Tibial artery (tissue), 4 donors: ENCODE measurements around the gene PMS2.
A peak's percentile ranks its signal among the peaks of the same experiment; 100 is the strongest.
"Not testable (repeated sequence)": the region's sequence is repeated elsewhere in the genome, so short reads cannot be mapped to it uniquely, and the experiment has no call there.

Source experiments
- DNase-seq, 2 donors: peaks; one replicate each; pipeline ENCODE4 v3.0.0-alpha.2; 2019
- H3K27ac ChIP-seq, 2 donors: fragments of 200-600 bp; sonication (generic) in 1 of 2; 1 replicate in 1 of 2; 2 replicates in 1 of 2; pipeline ENCODE4 v1.5.1; 2018 to 2019; ENCODE audit warnings: mild to moderate bottlenecking in 1 of 2
- H3K27me3 ChIP-seq, 2 donors: fragments of 200-600 bp; sonication (generic) in 1 of 2; one replicate each; pipeline versions ENCODE4 v1.5.1 to v1.6.0; 2016 to 2019
- H3K36me3 ChIP-seq, 3 donors: fragments of 200-600 bp; sonication (generic) in 2 of 3; one replicate each; pipeline ENCODE4 v1.5.1; 2016 to 2019; ENCODE audit warnings: mild to moderate bottlenecking in 2 of 3
- H3K4me1 ChIP-seq, 4 donors: fragments of 200-600 bp; sonication (generic) in 2 of 4; 1 replicate in 3 of 4; 2 replicates in 1 of 4; pipeline ENCODE4 v1.5.1; 2016 to 2019
- H3K4me3 ChIP-seq, 2 donors: fragments of 200-600 bp; sonication (generic) in 1 of 2; 1 replicate in 1 of 2; 2 replicates in 1 of 2; pipeline ENCODE4 v1.5.1; 2018 to 2019; ENCODE audit warnings: mild to moderate bottlenecking in 2 of 2
- H3K9me3 ChIP-seq, 3 donors: fragments of 200-600 bp; sonication (generic) in 1 of 3; one replicate each; pipeline ENCODE4 v1.5.1; 2016 to 2019
- intact Hi-C: fragments of 100-400 bp; cut with DNase I; formaldehyde crosslinking; loops from one replicate; pipeline ENCODE4 v1.15.0; 2023; ENCODE audit warnings: low total_unique reads
- TF ChIP-seq, protein P1 (sequence below), 2 experiments: fragments of 200-600 bp in 1 of 2; fragments of 450-650 bp in 1 of 2; IDR thresholded peaks; one replicate each; pipeline ENCODE4 v1.5.1; 2017 to 2019; ENCODE audit warnings: antibody characterized with exemption in 2 of 2, mild to moderate bottlenecking in 1 of 2, moderate library complexity in 1 of 2

The PMS2 gene, protein sequence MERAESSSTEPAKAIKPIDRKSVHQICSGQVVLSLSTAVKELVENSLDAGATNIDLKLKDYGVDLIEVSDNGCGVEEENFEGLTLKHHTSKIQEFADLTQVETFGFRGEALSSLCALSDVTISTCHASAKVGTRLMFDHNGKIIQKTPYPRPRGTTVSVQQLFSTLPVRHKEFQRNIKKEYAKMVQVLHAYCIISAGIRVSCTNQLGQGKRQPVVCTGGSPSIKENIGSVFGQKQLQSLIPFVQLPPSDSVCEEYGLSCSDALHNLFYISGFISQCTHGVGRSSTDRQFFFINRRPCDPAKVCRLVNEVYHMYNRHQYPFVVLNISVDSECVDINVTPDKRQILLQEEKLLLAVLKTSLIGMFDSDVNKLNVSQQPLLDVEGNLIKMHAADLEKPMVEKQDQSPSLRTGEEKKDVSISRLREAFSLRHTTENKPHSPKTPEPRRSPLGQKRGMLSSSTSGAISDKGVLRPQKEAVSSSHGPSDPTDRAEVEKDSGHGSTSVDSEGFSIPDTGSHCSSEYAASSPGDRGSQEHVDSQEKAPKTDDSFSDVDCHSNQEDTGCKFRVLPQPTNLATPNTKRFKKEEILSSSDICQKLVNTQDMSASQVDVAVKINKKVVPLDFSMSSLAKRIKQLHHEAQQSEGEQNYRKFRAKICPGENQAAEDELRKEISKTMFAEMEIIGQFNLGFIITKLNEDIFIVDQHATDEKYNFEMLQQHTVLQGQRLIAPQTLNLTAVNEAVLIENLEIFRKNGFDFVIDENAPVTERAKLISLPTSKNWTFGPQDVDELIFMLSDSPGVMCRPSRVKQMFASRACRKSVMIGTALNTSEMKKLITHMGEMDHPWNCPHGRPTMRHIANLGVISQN

DNA sequence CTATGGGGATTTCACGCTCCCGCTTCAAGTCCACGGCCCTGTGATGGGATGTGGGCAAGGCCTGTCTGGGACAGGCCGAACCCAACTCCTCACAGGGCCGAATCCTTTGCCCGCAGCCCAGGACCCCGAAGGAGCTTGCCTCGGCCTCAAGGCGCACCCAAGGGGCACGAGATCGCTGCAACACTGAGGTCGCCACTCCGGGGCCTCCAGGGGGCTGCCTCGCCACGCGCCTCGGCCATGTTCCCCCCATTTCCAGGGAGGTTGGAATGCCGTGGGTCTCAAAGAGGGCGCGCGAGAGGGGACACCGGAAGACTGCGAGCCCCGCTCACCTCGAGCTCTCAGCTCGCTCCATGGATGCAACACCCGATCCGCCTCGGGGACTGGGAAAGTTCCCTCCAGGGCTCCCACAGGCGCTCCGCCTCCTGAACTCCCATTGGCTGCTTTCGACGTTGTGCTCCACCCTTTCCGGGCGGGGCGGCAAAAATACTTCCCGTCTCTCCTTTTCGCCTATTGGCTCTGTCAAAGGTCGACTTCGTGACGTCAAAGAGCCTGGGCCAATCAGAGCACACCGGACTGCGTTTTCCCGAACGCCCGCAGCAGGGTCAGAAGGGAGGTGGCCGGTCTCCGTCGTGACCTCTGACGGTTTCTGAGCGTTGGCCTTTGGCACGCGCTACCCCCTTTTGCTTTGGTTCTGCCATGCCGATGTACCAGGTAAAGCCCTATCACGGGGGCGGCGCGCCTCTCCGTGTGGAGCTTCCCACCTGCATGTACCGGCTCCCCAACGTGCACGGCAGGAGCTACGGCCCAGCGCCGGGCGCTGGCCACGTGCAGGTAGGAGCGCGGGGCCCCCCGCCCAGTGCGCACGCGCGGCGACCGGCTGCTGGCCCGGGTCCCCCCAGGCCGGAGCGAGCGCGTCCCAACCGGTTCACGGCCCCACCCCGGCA lies at the start of gene PMS2, which contains the start of gene AIMP2:
Gene PMS2, minus strand, starts transcription at position 382 of the 944 bp plus-strand sequence. Its CDS starts 30 bp downstream, at position 352.
Gene AIMP2, plus strand, starts transcription at position 605 of the 944 bp plus-strand sequence. Its CDS starts 92 bp downstream, at position 697.
- DNase-seq = peak; percentile 98 to 99
- Histone ChIP-seq H3K4me1 (peaks cover 0 to 24% (median 9%) of the 10 kb centered on the region in 4 donors), H3K4me3 (peak within 1 kb of the TSS; percentile 86 to 93), H3K9me3 (no peaks in the 10 kb centered on the region), H3K36me3 (peaks cover 0 to 12% (median 0%) of the 10 kb centered on the region in 3 donors), H3K27ac (peak within 1 kb of the TSS; percentile 74 to 91), H3K27me3 (no peaks in the 10 kb centered on the region)
- TF ChIP-seq, protein P1, sequence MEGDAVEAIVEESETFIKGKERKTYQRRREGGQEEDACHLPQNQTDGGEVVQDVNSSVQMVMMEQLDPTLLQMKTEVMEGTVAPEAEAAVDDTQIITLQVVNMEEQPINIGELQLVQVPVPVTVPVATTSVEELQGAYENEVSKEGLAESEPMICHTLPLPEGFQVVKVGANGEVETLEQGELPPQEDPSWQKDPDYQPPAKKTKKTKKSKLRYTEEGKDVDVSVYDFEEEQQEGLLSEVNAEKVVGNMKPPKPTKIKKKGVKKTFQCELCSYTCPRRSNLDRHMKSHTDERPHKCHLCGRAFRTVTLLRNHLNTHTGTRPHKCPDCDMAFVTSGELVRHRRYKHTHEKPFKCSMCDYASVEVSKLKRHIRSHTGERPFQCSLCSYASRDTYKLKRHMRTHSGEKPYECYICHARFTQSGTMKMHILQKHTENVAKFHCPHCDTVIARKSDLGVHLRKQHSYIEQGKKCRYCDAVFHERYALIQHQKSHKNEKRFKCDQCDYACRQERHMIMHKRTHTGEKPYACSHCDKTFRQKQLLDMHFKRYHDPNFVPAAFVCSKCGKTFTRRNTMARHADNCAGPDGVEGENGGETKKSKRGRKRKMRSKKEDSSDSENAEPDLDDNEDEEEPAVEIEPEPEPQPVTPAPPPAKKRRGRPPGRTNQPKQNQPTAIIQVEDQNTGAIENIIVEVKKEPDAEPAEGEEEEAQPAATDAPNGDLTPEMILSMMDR (IDR thresholded peaks at IDR 0.05) = peak in 1 of 2 experiments; percentile 4
- intact Hi-C loops = no loop called here

DNA sequence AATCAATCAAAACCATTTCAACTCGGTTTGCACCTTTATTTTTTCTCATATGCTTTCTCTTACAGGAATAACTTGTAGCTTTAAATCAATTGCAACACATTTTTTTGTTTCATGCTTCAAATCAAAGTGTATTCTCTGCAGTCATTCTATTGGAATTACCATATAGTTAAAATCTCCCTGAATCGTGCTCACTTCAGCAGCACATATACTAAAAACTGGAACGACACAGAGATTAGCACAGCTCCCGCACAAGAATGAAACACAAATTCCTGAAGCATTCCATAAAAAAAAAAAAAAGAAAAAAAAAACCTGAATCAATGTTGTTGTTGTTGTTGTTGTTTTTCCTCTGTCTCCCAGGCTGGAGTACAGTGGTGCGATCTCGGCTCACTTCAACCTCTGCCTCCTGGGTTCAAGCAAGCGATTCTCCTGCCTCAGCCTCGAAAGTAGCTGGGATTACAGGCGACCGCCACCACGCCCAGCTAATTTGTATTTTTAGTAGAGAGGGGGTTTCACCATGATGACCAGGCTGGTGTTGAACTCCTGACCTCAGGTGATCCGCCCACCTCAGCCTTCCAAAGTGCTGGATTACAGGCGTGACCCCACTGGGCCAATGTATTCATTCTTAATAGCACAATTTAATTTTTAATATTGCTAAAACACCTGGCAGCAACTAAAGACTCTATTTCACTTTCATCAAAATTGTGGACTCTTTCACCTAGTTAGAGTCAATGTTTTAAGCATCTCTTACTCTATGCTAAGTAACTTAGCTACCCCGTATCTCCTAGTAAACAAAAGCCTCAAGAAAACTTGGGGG lies 48.7 kb upstream of the PMS2 start:
- DNase-seq = peak in 1 of 2 donors; percentile 39
- intact Hi-C loops = no loop called here
- peak overlapping the region in 1 of 2 donors; percentile 88 for H3K27ac ChIP-seq

DNA sequence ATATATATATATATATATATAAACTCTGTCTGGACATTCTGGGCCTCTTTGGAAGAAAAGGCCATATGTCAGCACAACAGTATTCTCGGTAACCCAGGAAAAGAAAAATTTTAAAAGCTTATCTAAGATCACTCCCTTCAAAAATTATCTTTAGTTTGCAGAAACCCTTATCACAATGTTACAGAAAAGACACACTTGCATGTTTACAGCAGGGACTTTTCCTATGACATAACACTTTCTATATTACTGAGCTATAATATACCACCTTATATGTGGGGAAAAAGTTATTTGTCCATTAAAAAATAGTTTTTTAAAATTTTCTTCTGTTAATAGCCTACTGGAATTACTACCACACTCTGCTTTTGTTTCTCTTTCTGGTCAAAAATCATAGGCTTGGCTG lies 47.8 kb upstream of the PMS2 start:
- Histone ChIP-seq H3K9me3 (no peaks in the 10 kb centered on the region), H3K27ac (no peak overlapping the region), H3K36me3 (peaks cover 16 to 22% (median 22%) of the 10 kb centered on the region in 3 donors), H3K27me3 (no peaks in the 10 kb centered on the region), H3K4me3 (no peak overlapping the region), H3K4me1 (peaks cover 0 to 21% (median 12%) of the 10 kb centered on the region in 4 donors)
- no peak for DNase-seq
- intact Hi-C loops = no loop called here
- TF ChIP-seq, protein P1 (IDR thresholded peaks at IDR 0.05) = no peak

More for the DNA sequence above, 48.7 kb upstream of the PMS2 start:
- peaks cover 0 to 21% (median 12%) of the 10 kb centered on the region in 4 donors for H3K4me1 ChIP-seq
- TF ChIP-seq, protein P1 (IDR thresholded peaks at IDR 0.05) = no peak
- H3K36me3 ChIP-seq = peaks cover 14 to 19% (median 19%) of the 10 kb centered on the region in 3 donors
- no peaks in the 10 kb centered on the region for H3K27me3 ChIP-seq
- peak overlapping the region; percentile 84 to 93 for H3K4me3 ChIP-seq
- no peaks in the 10 kb centered on the region for H3K9me3 ChIP-seq

DNA sequence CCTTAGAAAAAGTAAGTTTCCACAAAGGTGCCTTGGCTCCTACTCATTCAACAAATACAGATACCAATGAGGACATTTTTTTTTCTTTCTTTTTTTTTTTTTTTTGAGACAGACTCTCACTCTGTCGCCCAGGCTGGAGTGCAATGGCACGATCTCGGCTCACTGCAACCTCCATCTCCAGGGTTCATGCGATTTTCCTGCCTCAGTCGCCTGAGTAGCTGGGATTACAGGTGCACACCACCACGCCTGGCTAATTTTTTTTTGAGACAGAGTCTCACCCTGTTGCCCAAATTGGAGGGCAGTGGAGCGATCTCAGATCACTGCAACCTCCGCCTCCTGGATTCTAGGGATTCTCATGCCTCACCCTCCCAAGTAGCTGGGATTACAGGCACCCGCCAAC lies 42.3 kb upstream of the PMS2 start:
- DNase-seq, H3K4me3 ChIP-seq, H3K27ac ChIP-seq, H3K4me1 ChIP-seq, intact Hi-C loops, H3K27me3 ChIP-seq, H3K9me3 ChIP-seq: not testable (repeated sequence)
- H3K36me3 ChIP-seq = peaks cover 54 to 69% (median 62%) of the 10 kb centered on the region in 3 donors

DNA sequence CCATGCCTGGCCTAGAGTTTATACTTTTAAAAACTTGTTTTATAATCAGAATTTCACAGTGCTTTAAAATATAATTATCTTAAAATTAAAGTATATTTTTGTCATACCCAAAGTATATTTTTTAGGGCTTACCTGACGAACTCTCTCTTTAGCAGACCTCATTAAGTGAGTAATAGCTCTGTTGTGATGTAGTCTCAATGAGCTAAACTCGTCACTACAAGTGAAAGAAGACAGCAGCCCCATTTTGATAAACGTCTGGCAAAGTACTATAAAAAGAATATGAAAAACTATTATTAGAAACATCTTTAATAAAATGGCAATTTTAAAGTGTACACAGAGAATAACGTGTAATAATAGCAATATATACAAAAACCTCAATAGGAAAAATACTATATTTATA lies 40.9 kb upstream of the PMS2 start:
- intact Hi-C loops = no loop called here
- no peak overlapping the region for H3K4me3 ChIP-seq
- peaks cover 68 to 79% (median 76%) of the 10 kb centered on the region in 3 donors for H3K36me3 ChIP-seq
- H3K4me1 ChIP-seq = no peaks in the 10 kb centered on the region
- DNase-seq = no peak
- H3K9me3 ChIP-seq = no peaks in the 10 kb centered on the region
- H3K27ac ChIP-seq = no peak overlapping the region
- TF ChIP-seq, protein P1 (IDR thresholded peaks at IDR 0.05) = no peak
- no peaks in the 10 kb centered on the region for H3K27me3 ChIP-seq
